Skin epidermis (tissue), 12 donors: ENCODE results near the gene STRIT1.
A peak's percentile ranks its signal among the peaks of the same experiment; 100 is the strongest.
"Not testable (repeated sequence)": the region's sequence is repeated elsewhere in the genome, so short reads cannot be mapped to it uniquely, and the experiment has no call there.

Source experiments
- H3K27ac ChIP-seq, 21 experiments: fragments of 200-600 bp; sonication (generic) in 11 of 21; one replicate each; pipeline ENCODE4 v1.5.0; 2020; ENCODE audit warnings: mild to moderate bottlenecking in 3 of 21, inconsistent platforms in 2 of 21, moderate library complexity in 2 of 21
- H3K4me3 ChIP-seq, 7 experiments: fragments of 200-600 bp; sonication (generic) in 2 of 7; one replicate each; pipeline ENCODE4 v1.5.0; 2020; ENCODE audit warnings: inconsistent platforms in 2 of 7, mild to moderate bottlenecking in 2 of 7, moderate library complexity in 1 of 7

The STRIT1 gene

DNA sequence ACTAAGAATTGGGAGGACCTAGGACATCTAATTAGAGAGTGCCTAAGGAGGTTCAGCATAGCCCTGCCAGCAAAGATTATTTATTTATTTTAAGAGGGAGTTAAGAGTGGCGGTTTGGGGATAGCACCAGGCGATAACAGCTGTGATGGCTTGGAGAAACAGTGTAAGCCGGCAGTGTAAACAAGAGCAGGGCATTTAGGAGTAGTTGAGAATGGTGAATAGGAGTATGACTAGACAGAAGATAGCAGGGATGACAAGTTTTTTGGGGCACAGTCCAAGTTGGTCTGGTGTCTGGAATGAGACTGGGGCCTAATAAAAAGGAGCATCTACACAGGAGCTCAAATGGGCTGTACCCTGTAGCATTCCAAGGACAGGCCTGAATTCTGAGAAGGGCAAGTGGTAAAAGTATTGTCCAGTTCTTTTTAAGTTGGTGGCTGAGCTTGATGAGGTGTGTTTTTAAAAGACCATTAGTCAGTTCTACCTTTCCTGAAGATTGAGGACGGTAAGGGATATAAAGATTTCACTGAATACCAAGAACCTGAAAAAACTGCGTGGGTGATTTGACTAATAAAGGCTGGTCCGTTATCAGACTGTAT, 18.2 kb downstream of the STRIT1 start:
- H3K27ac ChIP-seq, H3K4me3 ChIP-seq: not testable (repeated sequence)

DNA sequence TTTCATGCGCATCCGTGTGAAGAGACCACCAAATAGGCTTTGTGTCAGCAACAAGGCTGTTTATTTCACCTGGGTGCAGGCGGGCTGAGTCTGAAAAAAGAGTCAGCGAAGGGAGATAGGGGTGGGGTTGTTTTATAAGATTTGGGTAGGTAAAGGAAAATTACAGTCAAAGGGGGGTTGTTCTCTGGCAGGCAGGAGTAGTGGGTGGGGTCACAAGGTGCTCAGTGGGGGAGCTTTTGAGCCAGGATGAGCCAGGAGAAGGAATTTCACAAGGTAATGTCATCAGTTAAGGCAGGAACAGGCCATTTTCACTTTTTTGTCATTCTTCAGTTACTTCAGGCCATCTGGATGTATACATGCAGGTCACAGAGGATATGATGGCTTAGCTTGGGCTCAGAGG, 19.0 kb downstream of the STRIT1 start:
- not testable (repeated sequence) for H3K27ac ChIP-seq, H3K4me3 ChIP-seq

DNA sequence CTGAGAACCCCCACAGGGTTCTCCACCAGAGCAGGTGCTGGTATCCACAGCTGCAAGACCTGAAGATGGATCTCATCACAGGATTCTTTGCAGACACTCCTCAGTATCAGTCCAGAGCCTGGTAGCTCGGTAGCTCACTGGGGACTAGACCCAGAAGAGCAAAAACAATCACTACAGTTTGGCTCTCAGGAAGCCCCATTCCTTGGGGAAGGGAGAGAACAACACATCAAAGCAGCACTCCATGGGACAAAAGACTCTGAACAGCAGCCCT, 22.2 kb downstream of the STRIT1 start:
- no peak overlapping the region for H3K27ac ChIP-seq
- H3K4me3 ChIP-seq, result no peak overlapping the region

DNA sequence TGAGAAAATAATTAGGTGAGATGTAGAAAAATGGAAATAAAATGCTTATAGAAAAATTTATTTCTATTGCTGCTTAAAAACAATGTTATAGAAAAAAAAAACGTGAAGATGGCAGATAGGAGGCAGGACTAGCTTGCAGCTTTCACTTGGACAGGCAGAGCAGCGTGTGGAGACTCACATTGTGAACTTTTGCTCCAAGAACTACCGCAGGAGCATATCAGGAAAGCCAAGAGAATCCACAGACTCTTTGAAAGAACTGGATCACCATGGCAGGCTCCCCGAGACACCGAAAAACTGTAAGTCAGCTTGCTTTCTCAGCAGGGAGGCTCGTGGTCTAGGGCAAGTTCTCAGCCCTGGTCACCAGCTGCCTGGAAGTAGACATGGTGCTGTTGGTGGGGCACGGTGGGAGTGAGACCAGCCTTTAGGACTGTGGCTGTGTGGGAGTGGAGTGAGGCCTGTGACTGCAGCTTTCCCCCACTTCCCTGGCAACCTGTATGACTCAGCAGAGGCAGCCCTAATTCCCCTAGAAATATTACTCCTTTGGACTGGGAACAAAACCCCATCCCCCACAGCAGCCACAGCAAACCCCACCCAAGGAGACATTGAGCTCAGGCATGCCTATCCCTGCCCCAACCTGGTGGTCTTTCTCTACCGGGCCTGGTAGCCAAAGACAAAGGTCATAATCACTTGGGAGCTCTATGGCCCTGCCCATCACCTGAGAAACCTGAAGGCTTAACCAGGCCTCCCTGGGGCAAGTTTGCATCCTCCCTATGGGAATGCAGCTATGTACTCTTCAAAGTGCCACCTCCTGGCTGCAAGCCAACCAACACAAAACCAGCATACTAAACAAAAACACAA, 22.8 kb downstream of the STRIT1 start:
- no peak overlapping the region for H3K27ac ChIP-seq
- no peak overlapping the region for H3K4me3 ChIP-seq

DNA sequence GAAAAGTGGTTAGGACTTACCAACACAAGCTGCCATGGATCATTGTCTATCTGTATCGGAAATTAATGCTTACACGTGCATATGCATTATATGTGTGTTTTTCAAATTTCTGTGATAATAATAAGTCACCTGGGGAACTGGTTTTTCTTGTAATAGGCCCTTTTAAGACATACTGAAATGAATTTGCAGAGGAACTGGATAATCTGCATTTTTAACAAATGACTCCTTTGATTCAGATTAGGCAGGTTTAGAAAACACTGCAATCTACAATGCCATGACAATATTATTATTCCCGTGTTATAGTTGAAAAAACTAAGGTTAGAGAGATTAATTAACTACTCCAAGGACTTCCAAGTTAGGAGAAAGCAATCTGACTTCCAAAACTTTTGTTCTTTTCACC, 23.4 kb downstream of the STRIT1 start:
- Histone ChIP-seq H3K4me3 (no peak overlapping the region), H3K27ac (no peak overlapping the region)

DNA sequence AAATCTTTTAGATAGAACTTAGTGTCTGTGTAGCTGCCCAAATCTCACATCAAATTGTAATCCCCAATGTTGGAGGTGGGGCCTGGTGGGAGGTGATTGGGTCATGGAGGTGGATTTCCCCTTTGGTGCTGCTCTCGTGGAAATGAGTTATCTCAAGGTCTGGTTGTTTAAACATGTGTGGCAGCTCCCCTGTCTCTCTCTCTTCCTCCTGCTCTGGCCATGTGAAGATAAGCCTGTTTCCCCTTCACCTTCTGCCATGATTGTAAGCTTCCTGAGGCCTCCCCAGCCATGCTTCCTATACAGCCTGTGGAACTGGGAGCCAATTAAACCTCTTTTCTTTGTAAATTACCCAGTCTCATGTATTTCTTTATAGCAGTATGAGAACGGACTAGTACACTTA, 30.6 kb downstream of the STRIT1 start:
- H3K4me3 ChIP-seq, H3K27ac ChIP-seq: not testable (repeated sequence)

DNA sequence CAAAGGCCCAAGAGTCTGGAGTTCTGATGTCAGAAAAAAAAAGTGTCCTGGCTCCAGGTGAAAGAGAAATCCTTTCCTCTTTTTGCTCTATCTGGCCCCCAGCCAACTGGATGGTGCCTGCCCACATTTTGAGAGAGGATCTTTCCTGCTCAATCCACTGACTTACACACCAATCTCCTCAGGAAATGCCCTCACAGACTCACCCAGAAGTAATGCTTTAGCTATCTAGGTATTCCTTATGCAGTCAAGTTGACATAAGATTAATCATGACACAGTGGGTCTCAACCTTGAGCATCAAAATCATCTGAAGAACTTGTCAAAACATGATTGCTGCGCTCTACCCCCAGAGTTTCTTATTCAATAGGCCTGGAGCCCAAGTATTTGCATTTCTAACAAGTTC, 31.2 kb downstream of the STRIT1 start:
- Histone ChIP-seq H3K27ac (no peak overlapping the region), H3K4me3 (no peak overlapping the region)

DNA sequence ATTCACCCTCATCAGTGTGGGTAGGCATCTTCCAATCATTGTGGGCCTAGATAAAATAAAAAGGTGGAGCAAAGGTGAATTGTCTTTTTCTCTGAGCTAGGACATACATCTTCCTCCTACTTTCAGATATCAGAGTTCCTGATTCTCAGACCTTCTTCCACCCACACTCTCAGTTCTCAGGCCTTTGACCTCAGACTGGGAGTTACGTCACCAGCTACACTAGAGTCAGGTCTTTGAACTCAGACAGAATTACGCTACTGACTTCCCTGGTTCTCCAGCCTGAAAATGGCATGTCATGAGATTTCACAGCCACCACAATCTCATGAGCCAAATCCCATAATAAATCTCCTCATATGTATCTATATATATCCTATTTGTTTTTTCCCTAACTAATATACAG, 39.0 kb downstream of the STRIT1 start:
- H3K4me3 ChIP-seq, result no peak overlapping the region

DNA sequence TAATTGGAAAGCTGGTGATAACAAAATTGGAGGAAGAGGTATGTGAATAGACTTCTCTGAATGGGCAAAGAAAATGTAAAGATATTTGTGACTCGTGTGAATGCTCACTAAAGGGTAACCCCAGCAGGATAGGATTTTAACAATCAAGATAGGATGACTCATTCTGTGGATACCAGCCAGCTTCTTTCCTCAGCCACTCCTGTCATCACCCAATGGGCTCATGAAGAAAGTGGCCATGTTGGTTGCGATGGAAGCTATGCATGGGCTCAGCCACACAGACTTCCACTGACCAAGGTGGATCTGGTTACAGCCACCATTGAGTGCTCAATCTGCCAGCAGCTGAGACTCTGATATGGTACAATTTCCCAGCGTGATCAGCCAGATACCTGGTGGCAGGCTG, 40.9 kb downstream of the STRIT1 start:
- H3K27ac ChIP-seq, result no peak overlapping the region
- no peak overlapping the region for H3K4me3 ChIP-seq

More for the DNA sequence above, 39.0 kb downstream of the STRIT1 start:
- no peak overlapping the region for H3K27ac ChIP-seq

DNA sequence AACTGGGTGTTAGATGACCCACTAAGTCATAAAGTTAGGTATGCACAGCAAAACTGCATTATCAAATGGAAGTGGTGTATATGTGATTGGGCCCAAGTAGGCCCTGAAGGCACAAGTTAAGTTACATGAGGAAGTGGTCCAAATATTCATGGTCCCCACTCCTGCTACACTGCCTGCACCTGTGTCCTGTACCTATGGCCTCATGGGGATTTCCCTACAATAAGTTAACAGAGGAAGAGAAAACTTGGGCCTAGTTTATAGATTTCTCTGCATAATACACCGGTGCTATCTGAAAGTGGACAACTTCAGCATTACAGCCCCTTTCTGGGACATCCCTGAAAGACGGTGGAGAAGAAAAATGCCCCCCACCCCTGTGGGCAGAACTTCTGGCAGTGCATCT, 41.5 kb downstream of the STRIT1 start:
- H3K27ac ChIP-seq, result no peak overlapping the region
- no peak overlapping the region for H3K4me3 ChIP-seq

DNA sequence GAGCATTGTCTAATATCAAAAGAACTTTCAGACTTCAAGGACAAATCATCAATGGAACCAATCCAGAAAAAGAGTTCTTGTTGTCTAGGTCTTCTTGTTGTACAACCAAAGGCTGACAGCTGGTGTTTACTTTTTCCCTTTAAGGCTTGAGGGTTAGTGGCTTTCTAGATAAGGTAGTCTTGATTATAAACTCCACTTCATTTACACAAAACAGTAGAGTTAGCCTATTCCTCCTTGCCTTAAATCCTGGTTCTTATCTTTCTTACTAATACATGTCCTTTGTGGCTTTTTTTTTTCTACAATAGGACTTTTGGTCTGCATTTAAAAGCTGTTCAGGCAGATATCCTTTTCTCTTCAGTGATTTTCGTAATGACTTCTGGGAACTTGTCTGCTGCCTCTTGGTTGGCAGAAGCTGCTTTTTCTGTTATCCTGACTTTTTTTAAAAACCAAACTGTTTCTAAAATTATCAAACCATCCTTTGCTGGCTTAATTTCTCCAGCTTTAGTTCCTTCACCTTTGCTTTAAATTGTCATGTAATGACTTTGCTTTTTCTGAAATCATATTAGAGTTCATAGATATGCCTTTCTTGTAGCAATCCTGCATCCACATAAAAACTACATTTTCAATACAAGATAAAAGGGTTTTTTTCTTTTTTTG, 44.8 kb downstream of the STRIT1 start:
- no peak overlapping the region for H3K4me3 ChIP-seq
- H3K27ac ChIP-seq, result no peak overlapping the region

DNA sequence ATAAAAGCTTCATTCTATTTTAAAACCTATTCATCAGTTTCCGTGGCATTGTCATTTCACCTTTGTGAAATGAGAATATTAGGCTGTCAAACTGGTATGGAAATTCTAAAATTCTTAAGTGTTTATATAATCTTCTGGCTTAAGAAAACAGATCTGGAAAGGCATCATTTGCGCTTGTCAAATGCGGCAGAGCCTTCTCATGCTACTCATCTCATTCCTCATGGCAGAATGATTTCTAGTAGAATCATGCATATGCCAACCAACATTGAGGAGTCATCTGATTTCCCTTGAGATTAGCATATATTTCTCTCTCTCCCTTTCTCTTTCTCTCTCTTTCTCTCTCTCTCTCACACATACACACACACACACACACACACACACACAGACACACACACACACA, 48.8 kb downstream of the STRIT1 start:
- no peak overlapping the region for H3K4me3 ChIP-seq
- H3K27ac ChIP-seq, result no peak overlapping the region

DNA sequence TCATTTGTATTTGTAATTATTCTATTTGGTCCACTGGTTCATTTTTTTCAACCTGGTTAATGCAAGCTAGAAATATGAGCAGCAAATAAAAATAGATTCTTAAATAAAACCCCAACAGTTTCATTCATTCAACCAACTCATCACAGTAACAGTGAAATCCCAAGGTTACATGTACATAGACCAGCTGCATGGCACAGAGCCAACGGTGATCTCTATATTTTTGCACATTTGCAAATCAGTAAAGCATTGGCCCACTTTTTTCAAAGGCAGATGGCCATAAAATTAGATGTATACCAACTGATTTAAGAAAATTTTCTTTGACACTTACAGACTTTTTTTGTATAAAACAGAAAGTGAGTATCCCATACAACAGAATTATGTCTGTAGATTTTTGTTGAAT, 49.3 kb downstream of the STRIT1 start:
- Histone ChIP-seq H3K27ac (no peak overlapping the region), H3K4me3 (no peak overlapping the region)

DNA sequence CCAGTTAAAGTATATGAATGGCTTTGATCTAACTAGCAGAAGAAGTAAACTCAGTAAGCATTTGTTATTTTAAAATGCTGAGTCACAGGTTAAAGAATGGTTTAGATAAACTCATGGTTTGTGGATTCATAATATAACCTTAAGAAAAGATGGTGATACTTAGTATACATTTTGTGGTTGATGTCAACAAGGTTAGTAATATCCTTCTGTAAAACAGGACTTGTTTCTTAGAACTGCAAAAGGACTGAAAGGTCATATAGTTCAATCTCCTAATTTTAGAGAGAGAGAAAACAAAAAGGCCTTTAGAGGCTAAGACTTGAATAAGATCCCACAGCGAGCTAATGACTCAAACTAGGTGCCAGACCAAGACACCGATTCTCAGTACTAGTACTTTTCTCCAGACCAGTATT, 50.0 kb downstream of the STRIT1 start:
- no peak overlapping the region for H3K27ac ChIP-seq
- no peak overlapping the region for H3K4me3 ChIP-seq

DNA sequence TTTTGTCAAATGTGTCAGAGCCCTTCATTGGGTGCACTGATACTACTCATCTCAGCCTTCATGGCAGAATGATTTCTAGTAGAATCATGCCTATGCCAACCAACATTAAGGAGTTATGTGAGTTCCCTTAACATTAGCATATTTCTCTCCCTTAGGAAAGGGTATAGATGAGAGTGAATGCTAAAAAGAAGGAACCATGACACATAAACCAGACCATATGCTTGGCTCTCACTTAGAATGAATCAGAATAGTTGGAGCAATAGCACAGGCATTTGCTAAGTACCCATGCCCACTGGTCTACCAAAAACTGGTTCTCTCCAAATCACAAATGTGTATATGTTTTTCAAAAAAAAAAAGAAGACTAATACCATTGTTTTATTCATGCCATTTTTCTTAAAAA, 51.1 kb downstream of the STRIT1 start:
- Histone ChIP-seq H3K27ac (peak overlapping the region in 3 of 21 experiments; percentile 9 to 58 (median 45)), H3K4me3 (no peak overlapping the region)

DNA sequence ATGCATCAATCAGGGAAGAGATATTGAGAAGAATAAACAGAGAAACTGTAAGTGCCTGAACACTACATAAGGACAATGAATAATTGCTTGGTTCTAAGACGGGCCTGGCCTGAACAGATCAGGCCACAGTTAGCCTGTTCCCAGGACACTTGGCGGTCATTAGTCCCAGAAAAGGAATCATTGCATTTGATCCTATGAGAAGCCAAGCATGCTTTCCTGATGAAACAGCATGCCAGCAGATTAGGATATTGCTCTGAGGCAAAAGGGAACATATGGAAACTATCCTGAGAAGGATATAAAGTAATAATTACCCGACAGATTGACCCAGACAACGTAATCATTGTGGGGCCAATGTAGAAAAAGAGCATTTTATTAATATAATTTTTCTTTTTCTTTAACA, 51.9 kb downstream of the STRIT1 start:
- Histone ChIP-seq H3K4me3 (no peak overlapping the region), H3K27ac (peak overlapping the region in 4 of 21 experiments; percentile 14 to 58 (median 52))
